Measurements from ENCODE around the gene TMOD1. TPM values are rescaled to one million over a fixed set of nuclear protein-coding genes. Genes with fewer than 3 reads are reported as not detected.

TMOD1 gene
- total and polyA plus RNA-seq, 2 of the 13 experiments (the other 11 are each of a cell fraction or from before 2014, with no cell fraction given), result 0.04 to 0.07 TPM

DNA sequence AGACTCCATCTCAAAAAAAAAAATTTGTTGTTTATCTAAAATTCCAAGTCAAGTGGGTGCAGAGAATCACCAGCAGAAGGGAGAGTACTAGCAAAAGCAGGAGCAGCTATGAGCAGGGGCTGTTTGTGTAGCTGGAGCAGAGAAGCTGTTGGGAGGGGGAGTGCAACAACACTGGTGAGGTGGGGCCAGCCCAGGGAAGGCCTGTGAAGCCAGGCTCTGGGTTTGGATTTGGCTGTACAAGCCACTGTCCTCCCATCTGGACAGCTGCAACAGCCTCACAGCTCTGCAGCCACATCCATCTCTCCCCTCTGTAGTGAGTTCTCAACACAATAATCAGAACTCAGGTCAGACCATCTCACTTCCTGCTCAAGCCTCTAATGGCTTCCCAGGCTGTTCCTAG lies 59.4 kb downstream of the TMOD1 start (continued):
- TF ChIP-seq, protein P1, sequence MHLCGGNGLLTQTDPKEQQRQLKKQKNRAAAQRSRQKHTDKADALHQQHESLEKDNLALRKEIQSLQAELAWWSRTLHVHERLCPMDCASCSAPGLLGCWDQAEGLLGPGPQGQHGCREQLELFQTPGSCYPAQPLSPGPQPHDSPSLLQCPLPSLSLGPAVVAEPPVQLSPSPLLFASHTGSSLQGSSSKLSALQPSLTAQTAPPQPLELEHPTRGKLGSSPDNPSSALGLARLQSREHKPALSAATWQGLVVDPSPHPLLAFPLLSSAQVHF (CRISPR knock-in tag; IDR thresholded peaks at IDR 0.05), result no peak
- TF ChIP-seq ZNF773 (CRISPR knock-in tag; IDR thresholded peaks at IDR 0.05; ENCODE audit: borderline replicate concordance) (no peak), CBFB (CRISPR knock-in tag; IDR thresholded peaks at IDR 0.05) (no peak), ZNF331 (CRISPR knock-in tag; IDR thresholded peaks at IDR 0.05) (no peak)

DNA sequence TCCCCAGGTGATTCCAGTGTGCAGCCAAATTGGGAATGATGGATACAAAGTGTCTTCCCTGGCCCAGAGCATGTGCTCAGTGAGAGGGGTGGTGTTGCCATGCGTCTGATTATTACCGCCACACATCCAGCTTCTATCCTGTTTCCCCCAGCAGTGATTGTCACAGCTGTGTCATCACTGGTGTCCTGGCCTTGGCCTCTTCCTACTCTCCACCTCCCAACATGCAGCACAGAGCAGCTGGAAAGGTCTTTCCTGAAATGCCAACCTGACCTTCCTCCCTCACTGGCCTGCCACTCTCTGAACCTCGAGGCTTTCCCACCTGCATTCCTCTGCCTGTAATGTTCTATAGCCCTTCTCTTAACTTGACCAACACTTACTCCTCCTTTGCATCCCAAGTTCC lies 60.0 kb downstream of the TMOD1 start:
- TF ChIP-seq ASH2L (IDR thresholded peaks at IDR 0.05; ENCODE audit: insufficient read length, low read depth, low read length) (no peak), RARA (CRISPR knock-in tag; IDR thresholded peaks at IDR 0.05) (peak; percentile 28; the same call in 1 of the 2 replicates)
- Histone ChIP-seq H3K9ac (ENCODE audit: insufficient read depth, low read depth, low read length) (no peak overlapping the region), H3K4me1 (ENCODE audit: insufficient read depth, low read length) (no peaks in the 10 kb centered on the region), H3K4me3 (replicated peaks in 1 of 3; ENCODE audit: insufficient read depth in 1 of 3, low read depth in 2 of 3, low read length in 3 of 3) (no peak overlapping the region), H4K20me1 (ENCODE audit: insufficient read depth, low read length) (no peaks in the 10 kb centered on the region), H3K36me3 (replicated peaks in 1 of 2; ENCODE audit: control insufficient read depth in 1 of 2, insufficient read depth in 2 of 2, low read length in 2 of 2) (no peaks in the 10 kb centered on the region), H3K4me2 (ENCODE audit: low read depth, low read length) (no peak overlapping the region), H3K9me3 (ENCODE audit: low read length) (no peaks in the 10 kb centered on the region), H3K27me3 (ENCODE audit: control insufficient read depth in 1 of 2, insufficient read depth in 2 of 2, low read length in 2 of 2) (peaks cover 2 to 9% of the 10 kb centered on the region in 2 experiments; a peak in 3 of 5 replicates), H3K27ac (ENCODE audit: extremely low read length, insufficient read depth, low read length) (no peak overlapping the region), H3K79me2 (ENCODE audit: insufficient read depth, low read length) (no peaks in the 10 kb centered on the region), H2AFZ (ENCODE audit: low read length) (no peak overlapping the region)
- POLR2A ChIA-PET, result no interaction called here
- in situ Hi-C loops (cut with HindIII; ENCODE audit: extremely low pct_ligation_motif_present, low pct_unique_long_range_greater_than_20kb), result no loop called here
- BruUV-seq (replicated peaks), result no TSS peak
- no peak for FAIRE-seq
- no peak for DNase-seq (ENCODE audit: low spot score)
- CTCF ChIA-PET (ENCODE audit: low intra/inter-chr PET ratio, low total read pairs), result no interaction called here
- intact Hi-C loops (cut with micrococcal nuclease; ENCODE audit: unreplicated experiment), result no loop called here
- no peak; the same call in 2 of the 3 replicates for ATAC-seq
- 63% methylated on average over 3 of the region's 3 CpGs for WGBS (ENCODE audit: low lambda C conversion rate)

DNA sequence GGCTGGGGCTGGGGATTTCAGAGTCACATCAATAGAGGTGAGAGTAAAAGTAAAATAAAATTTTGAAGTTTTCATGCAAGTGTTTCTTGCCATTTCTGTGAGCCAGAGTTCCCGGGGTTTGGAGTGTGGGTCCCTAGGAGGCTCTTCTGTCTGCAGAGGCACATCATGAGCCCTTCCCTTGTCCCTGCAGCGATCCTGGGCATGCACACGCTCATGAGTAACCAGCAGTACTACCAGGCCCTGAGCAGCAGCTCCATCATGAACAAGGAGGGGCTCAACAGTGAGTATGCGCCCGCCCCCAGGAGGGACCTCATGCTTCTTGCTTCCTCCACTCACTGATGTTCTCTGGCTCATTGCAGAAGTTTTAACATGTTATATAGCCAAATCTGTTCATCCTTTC lies 61.1 kb downstream of the TMOD1 start:
- BruUV-seq (replicated peaks), result no TSS peak
- no peak overlapping the region for H3K4me2 ChIP-seq (ENCODE audit: low read depth, low read length)
- H4K20me1 ChIP-seq (ENCODE audit: insufficient read depth, low read length), result no peaks in the 10 kb centered on the region
- FAIRE-seq (no peak), ATAC-seq (no peak), DNase-seq (ENCODE audit: low spot score) (no peak)
- no peaks in the 10 kb centered on the region for H3K9me3 ChIP-seq (ENCODE audit: low read length)
- intact Hi-C loops (cut with micrococcal nuclease; ENCODE audit: unreplicated experiment) (no loop called here), in situ Hi-C loops (cut with HindIII; ENCODE audit: extremely low pct_ligation_motif_present, low pct_unique_long_range_greater_than_20kb) (no loop called here)
- H3K27ac ChIP-seq (ENCODE audit: extremely low read length, insufficient read depth, low read length), result no peak overlapping the region
- no peak overlapping the region for H3K4me3 ChIP-seq (replicated peaks in 1 of 3; ENCODE audit: insufficient read depth in 1 of 3, low read depth in 2 of 3, low read length in 3 of 3)
- no peaks in the 10 kb centered on the region for H3K79me2 ChIP-seq (ENCODE audit: insufficient read depth, low read length)
- H3K27me3 ChIP-seq (ENCODE audit: control insufficient read depth in 1 of 2, insufficient read depth in 2 of 2, low read length in 2 of 2), result peaks cover 0 to 9% of the 10 kb centered on the region in 2 experiments; a peak in 2 of 5 replicates
- H3K4me1 ChIP-seq (ENCODE audit: insufficient read depth, low read length), result no peaks in the 10 kb centered on the region
- ChIA-PET POLR2A (no interaction called here), CTCF (ENCODE audit: low intra/inter-chr PET ratio, low total read pairs) (no interaction called here)
- H3K9ac ChIP-seq (ENCODE audit: insufficient read depth, low read depth, low read length), result no peak overlapping the region
- H3K36me3 ChIP-seq (replicated peaks in 1 of 2; ENCODE audit: control insufficient read depth in 1 of 2, insufficient read depth in 2 of 2, low read length in 2 of 2), result no peaks in the 10 kb centered on the region
- TF ChIP-seq ZNF20 (CRISPR knock-in tag; IDR thresholded peaks at IDR 0.05) (no peak), LCORL (IDR thresholded peaks at IDR 0.05) (no peak), LCORL (CRISPR knock-in tag; IDR thresholded peaks at IDR 0.05) (no peak), PHF8 (CRISPR knock-in tag; IDR thresholded peaks at IDR 0.05) (no peak), ZNF720 (CRISPR knock-in tag; IDR thresholded peaks at IDR 0.05) (no peak)
- TF ChIP-seq, protein P2, sequence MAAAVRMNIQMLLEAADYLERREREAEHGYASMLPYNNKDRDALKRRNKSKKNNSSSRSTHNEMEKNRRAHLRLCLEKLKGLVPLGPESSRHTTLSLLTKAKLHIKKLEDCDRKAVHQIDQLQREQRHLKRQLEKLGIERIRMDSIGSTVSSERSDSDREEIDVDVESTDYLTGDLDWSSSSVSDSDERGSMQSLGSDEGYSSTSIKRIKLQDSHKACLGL (CRISPR knock-in tag; IDR thresholded peaks at IDR 0.05), result no peak
- WGBS (ENCODE audit: low lambda C conversion rate), result 79% methylated on average over 3 of the region's 5 CpGs
- no peak overlapping the region for H2AFZ ChIP-seq (ENCODE audit: low read length)
